HCT116 (cell line): ENCODE measurements around the gene DOCK9. TPM values are rescaled to one million over a fixed set of nuclear protein-coding genes. Genes with fewer than 3 reads are reported as not detected.

Source experiments
- ATAC-seq: fragments of 200-7000 bp; cut with Tn5 transposase; 2 replicates; pipeline ENCODE4 v1.9.1; 2020; ENCODE audit warnings: mild to moderate bottlenecking, moderate library complexity
- BruUV-seq: library from RNA; stranded (reverse); fragments of 400-500 nt; replicated peaks from 2 replicates; lab custom pipeline; 2021; lab: Mats Ljungman, UMichigan
- CTCF ChIA-PET: fragments of 300-600 bp; sonication (Branson Sonifier 250); formaldehyde crosslinking; loops from one replicate; lab custom pipeline; 2021; ENCODE audit warnings: antibody characterized with exemption; lab: Charles Lee
- POLR2A ChIA-PET: fragments of 300-600, 350-600 bp; sonication (Branson Sonifier 250); formaldehyde crosslinking; loops from one replicate; lab custom pipeline; 2021; ENCODE audit warnings: antibody characterized with exemption; lab: Charles Lee
- RAD21 ChIA-PET, 2 experiments: fragments of 300-600 bp; sonication (Branson Sonifier 250); formaldehyde crosslinking; loops; one replicate each; lab custom pipeline; 2023; ENCODE audit warnings: low total read pairs in 2 of 2; ENCODE audit not compliant: uncharacterized antibody in 2 of 2, unreplicated experiment in 2 of 2, low non-redundant PET in 1 of 2; lab: Charles Lee
- DNase-seq: peaks from one replicate; pipeline ENCODE4 v3.0.0-alpha.2; 2010; ENCODE audit warnings: low read depth, low spot score
- H2AFZ ChIP-seq: fragments of 200-600 bp; shearing (Covaris generic), sonication (generic); 2 replicates; pipeline ENCODE4 v1.6.1; 2017; ENCODE audit warnings: low read depth, mixed run types, mixed read lengths, antibody characterized with exemption, low read length; ENCODE audit not compliant: poor library complexity, severe bottlenecking
- H3K27ac ChIP-seq: 2 replicates; pipeline ENCODE4 v1.5.1; 2012; ENCODE audit warnings: low read depth, low read length
- H3K27me3 ChIP-seq: fragments of 200-600 bp; sonication (generic); 2 replicates; pipeline ENCODE4 v1.6.1; 2016; ENCODE audit warnings: mixed run types, low read length, mixed read lengths; ENCODE audit not compliant: insufficient read depth
- H3K36me3 ChIP-seq, 2 experiments: fragments of 200-500 bp in 1 of 2; fragments of 200-600 bp in 1 of 2; sonication (Bioruptor generic) in 1 of 2; sonication (generic) in 1 of 2; 2 replicates each; pipeline versions ENCODE4 v1.5.1 to v1.6.1; 2014 to 2016; ENCODE audit warnings: low read length in 2 of 2, inconsistent platforms in 1 of 2, mixed read lengths in 1 of 2, mixed run types in 1 of 2; ENCODE audit not compliant: insufficient read depth in 2 of 2, control insufficient read depth in 1 of 2
- H3K4me1 ChIP-seq, 2 experiments: fragments of 200-600 bp in 1 of 2; sonication (generic) in 1 of 2; 2 replicates each; pipeline versions ENCODE4 v1.5.1 to v1.6.1; 2012 to 2017; ENCODE audit warnings: low read length in 2 of 2, inconsistent platforms in 1 of 2, mild to moderate bottlenecking in 1 of 2, mixed read lengths in 1 of 2, mixed run types in 1 of 2, moderate library complexity in 1 of 2; ENCODE audit not compliant: insufficient read depth in 2 of 2, control insufficient read depth in 1 of 2
- H3K4me2 ChIP-seq: fragments of 200-600 bp; sonication (generic); 2 replicates; pipeline ENCODE4 v1.6.1; 2017; ENCODE audit warnings: mixed run types, low read length, mixed read lengths
- H3K4me3 ChIP-seq, 2 experiments: fragments of 200-600 bp in 1 of 2; sonication (generic) in 1 of 2; replicated peaks in 1 of 2; 2 replicates each; pipeline ENCODE4 v1.5.1; 2011 to 2016; ENCODE audit warnings: low read length in 2 of 2, control low read depth in 1 of 2, low read depth in 1 of 2, mild to moderate bottlenecking in 1 of 2, mixed read lengths in 1 of 2, mixed run types in 1 of 2
- H3K79me2 ChIP-seq: fragments of 200-600 bp; sonication (generic); 2 replicates; pipeline ENCODE4 v1.6.1; 2017; ENCODE audit warnings: mild to moderate bottlenecking, mixed run types, low read length, moderate library complexity, mixed read lengths; ENCODE audit not compliant: insufficient read depth
- H3K9ac ChIP-seq: fragments of 200-600 bp; sonication (generic); 2 replicates; pipeline ENCODE4 v1.6.1; 2016; ENCODE audit warnings: low read length, mixed read lengths
- H3K9me2 ChIP-seq: fragments of 200-600 bp; sonication (generic), shearing (Covaris generic); 2 replicates; pipeline ENCODE4 v1.6.1; 2017; ENCODE audit warnings: mixed run types, mild to moderate bottlenecking, moderate library complexity; ENCODE audit not compliant: insufficient read depth
- H3K9me3 ChIP-seq, 2 experiments: fragments of 200-500 bp in 1 of 2; fragments of 200-600 bp in 1 of 2; sonication (Bioruptor generic) in 1 of 2; sonication (generic) in 1 of 2; 2 replicates each; pipeline ENCODE4 v1.6.1; 2014 to 2017; ENCODE audit warnings: low read length in 2 of 2, mixed read lengths in 2 of 2, inconsistent platforms in 1 of 2, low read depth in 1 of 2, mild to moderate bottlenecking in 1 of 2, mixed run types in 1 of 2, moderate library complexity in 1 of 2; ENCODE audit not compliant: control insufficient read depth in 1 of 2, insufficient read depth in 1 of 2
- H4K20me1 ChIP-seq: fragments of 200-600 bp; sonication (generic), shearing (Covaris generic); 2 replicates; pipeline ENCODE4 v1.6.1; 2017; ENCODE audit warnings: mixed run types, mild to moderate bottlenecking, moderate library complexity; ENCODE audit not compliant: insufficient read depth
- ATF3 ChIP-seq: IDR thresholded peaks from 2 replicates; pipeline ENCODE4 v1.6.1; 2012
- CBX3 ChIP-seq: IDR thresholded peaks from 2 replicates; pipeline ENCODE4 v1.6.1; 2012; ENCODE audit warnings: low read depth
- CTCF ChIP-seq, 3 experiments: fragments of 200-600 bp in 1 of 3; sonication (generic) in 1 of 3; IDR thresholded peaks in 2 of 3; conservative IDR thresholded peaks in 1 of 3; 2 replicates each; pipeline ENCODE4 v1.5.1; 2012 to 2017; ENCODE audit warnings: low read depth in 2 of 3, low read length in 2 of 3, antibody characterized with exemption in 1 of 3, borderline replicate concordance in 1 of 3, control low read depth in 1 of 3, mild to moderate bottlenecking in 1 of 3, mixed read lengths in 1 of 3, mixed run types in 1 of 3, moderate library complexity in 1 of 3; ENCODE audit not compliant: insufficient read depth in 1 of 3
- EZH2 ChIP-seq: fragments of 200-600 bp; sonication (generic); IDR thresholded peaks from 2 replicates; pipeline ENCODE4 v1.6.1; 2017; ENCODE audit warnings: antibody characterized with exemption, mixed run types
- JUND ChIP-seq: IDR thresholded peaks from 2 replicates; pipeline ENCODE4 v1.6.1; 2012
- MAX ChIP-seq: IDR thresholded peaks from 2 replicates; pipeline ENCODE4 v1.6.1; 2012
- POLR2A ChIP-seq: IDR thresholded peaks from 2 replicates; pipeline ENCODE4 v1.7.0; 2011; ENCODE audit warnings: borderline replicate concordance; ENCODE audit not compliant: insufficient read depth, insufficient read length; ENCODE audit errors: extremely low read depth
- POLR2AphosphoS5 ChIP-seq: IDR thresholded peaks from 2 replicates; pipeline ENCODE4 v1.6.1; 2011; ENCODE audit warnings: mild to moderate bottlenecking, low read depth, low read length, moderate library complexity
- SIN3A ChIP-seq: IDR thresholded peaks from 2 replicates; pipeline ENCODE4 v1.6.1; 2012; ENCODE audit warnings: low read depth
- SRF ChIP-seq: IDR thresholded peaks from 2 replicates; pipeline ENCODE4 v1.6.1; 2012; ENCODE audit warnings: low read depth
- YY1 ChIP-seq: IDR thresholded peaks from 2 replicates; pipeline ENCODE4 v1.6.1; 2011; ENCODE audit warnings: low read length, low read depth, moderate library complexity, mild to moderate bottlenecking; ENCODE audit not compliant: insufficient replicate concordance; ENCODE audit errors: extremely low read depth
- ZNF274 ChIP-seq: fragments of 200-500 bp; sonication (Bioruptor generic); IDR thresholded peaks from 2 replicates; pipeline ENCODE4 v1.6.1; 2014; ENCODE audit warnings: mild to moderate bottlenecking, low read depth, low read length, inconsistent platforms
- intact Hi-C: fragments of 100-400 bp; cut with micrococcal nuclease; formaldehyde crosslinking; loops from 2 replicates; pipeline ENCODE4 v1.10.0; 2022
- total RNA-seq: library from RNA; stranded (reverse); gene quantifications from one replicate; pipeline ENCODE4 v1.2.1, GENCODE V29; 2021; ENCODE audit not compliant: unreplicated experiment

DOCK9 gene
- total RNA-seq, 1 experiment from 2014 or later = 58.8 TPM

- no peaks in the 10 kb centered on the region for H3K9me2 ChIP-seq
- DNase-seq (no peak), ATAC-seq (no peak)
- no peak for TF ChIP-seq CBX3
- TF ChIP-seq POLR2AphosphoS5 = no peak
- no peak for TF ChIP-seq CTCF (IDR thresholded peaks at IDR 0.05 in 2 of 3, conservative IDR thresholded peaks at IDR 0.05 in 1 of 3; ENCODE audit: borderline replicate concordance in 1 of 3, insufficient read depth in 1 of 3, low read depth in 2 of 3, low read length in 2 of 3)
- TF ChIP-seq ZNF274 = no peak
- TF ChIP-seq ATF3 = no peak
- no peak for TF ChIP-seq SIN3A
- no peak for TF ChIP-seq YY1
- no peak for TF ChIP-seq SRF
- TF ChIP-seq EZH2 = no peak
- TF ChIP-seq POLR2A = no peak
- TF ChIP-seq MAX = no peak
- TF ChIP-seq JUND = no peak
- BruUV-seq = no TSS peak
- H3K9ac ChIP-seq = no peak overlapping the region
- intact Hi-C loops = no loop called here
- peaks cover 5 to 8% of the 10 kb centered on the region in 2 experiments; a peak in 2 of 4 replicates for H3K36me3 ChIP-seq
- no peak overlapping the region for H3K27ac ChIP-seq
- no peaks in the 10 kb centered on the region for H3K4me1 ChIP-seq
- no peak overlapping the region for H3K4me2 ChIP-seq
- no peaks in the 10 kb centered on the region for H4K20me1 ChIP-seq
- H2AFZ ChIP-seq = no peak overlapping the region
- no peaks in the 10 kb centered on the region for H3K79me2 ChIP-seq
- H3K4me3 ChIP-seq = no peak overlapping the region
- H3K9me3 ChIP-seq = no peaks in the 10 kb centered on the region
- no peaks in the 10 kb centered on the region for H3K27me3 ChIP-seq
- CTCF ChIA-PET = no interaction called here
- RAD21 ChIA-PET = no interaction called here
- POLR2A ChIA-PET = no interaction called here
These were observed 120.9 kb downstream of the DOCK9 start for GRCh38 chr13:98856983-98857382.
